ENCODE data around the gene SNW1.

SNW1 gene

DNA sequence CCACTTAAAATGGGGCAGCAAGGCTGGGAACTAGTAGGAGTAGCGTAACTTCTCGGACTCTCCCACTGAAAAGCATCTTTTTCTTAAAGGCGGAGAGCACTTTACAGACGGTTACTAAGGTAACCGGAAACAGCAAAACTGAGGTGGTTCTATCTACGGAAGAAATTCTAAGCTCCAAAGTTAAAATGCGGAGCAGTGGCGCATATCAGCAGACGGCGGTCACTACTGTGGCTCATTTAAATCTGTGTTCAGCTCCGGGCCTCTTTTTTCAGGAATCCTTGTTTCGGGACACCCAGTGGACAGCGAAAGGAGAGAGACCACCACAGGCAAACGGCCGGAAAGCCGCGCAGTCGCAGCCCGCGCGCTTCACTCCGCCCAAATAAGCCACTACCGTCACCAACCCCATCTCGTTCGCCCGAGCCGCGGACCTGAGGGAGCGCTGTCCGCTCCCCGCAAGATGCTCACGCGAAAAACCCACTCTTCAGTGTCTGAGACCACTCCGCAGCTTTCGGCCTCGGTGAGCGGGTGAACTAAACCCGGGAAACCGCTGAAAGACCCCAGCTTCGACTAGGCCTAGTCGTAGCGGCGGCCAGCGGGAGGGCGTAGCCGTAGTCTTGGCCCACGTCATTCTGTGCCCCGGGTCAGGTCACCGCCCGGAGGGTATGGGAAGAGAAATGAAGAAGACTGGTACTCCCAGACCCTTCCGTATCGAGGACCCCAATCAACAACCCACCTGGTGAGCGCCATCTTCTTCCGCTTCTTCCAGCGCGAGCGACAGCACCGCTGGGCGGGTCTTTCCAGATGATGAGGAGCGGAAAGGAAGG, at the start of gene SNW1:
TSS of gene SNW1 (minus strand) at position 776 of the 824 bp plus-strand sequence. CDS start at position 747, 29 bp downstream.
- H3K4me3 ChIP-seq (ENCODE audit: low read length) = peak within 1 kb of the TSS; percentile 98
- no peak for TF ChIP-seq CTCF (IDR thresholded peaks at IDR 0.05; ENCODE audit: insufficient read depth, low read depth, low read length, missing control alignments)
- DNase-seq (ENCODE audit: low read depth) = peak; percentile 93

- H3K4me3 ChIP-seq (ENCODE audit: low read length) = no peak overlapping the region
- no peak for TF ChIP-seq CTCF (IDR thresholded peaks at IDR 0.05; ENCODE audit: insufficient read depth, low read depth, low read length, missing control alignments)
- no peak for DNase-seq (ENCODE audit: low read depth)
Observed at GRCh38 chr14:77809011-77809410, 48.1 kb upstream of the SNW1 start.

DNA sequence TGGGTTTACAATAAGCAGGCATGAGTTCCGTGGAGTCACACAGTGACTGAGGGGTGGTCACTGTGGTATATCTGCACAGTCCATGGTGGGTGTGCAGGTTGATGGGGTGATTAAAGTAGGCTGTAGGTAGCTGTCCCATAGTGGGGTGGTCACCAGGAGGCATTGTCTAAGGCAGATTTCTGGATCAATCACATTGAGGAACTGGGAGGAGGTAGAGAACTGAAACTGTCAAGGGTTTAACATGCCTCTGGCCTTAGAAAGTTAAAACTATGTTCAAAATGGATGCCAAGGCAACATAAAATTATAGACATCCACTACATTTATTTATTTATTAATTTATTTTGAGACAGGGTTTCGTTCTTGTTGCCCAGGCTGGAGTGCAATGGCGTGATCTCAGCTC, 47.3 kb upstream of the SNW1 start:
- no peak for DNase-seq (ENCODE audit: low read depth)
- no peak overlapping the region for H3K4me3 ChIP-seq (ENCODE audit: low read length)
- TF ChIP-seq CTCF (IDR thresholded peaks at IDR 0.05; ENCODE audit: insufficient read depth, low read depth, low read length, missing control alignments) = no peak

- no peak for DNase-seq (ENCODE audit: low read depth)
- no peak overlapping the region for H3K4me3 ChIP-seq (ENCODE audit: low read length)
- TF ChIP-seq CTCF (IDR thresholded peaks at IDR 0.05; ENCODE audit: insufficient read depth, low read depth, low read length, missing control alignments) = no peak
Observed at GRCh38 chr14:77805706-77806105, 44.8 kb upstream of the SNW1 start.

DNA sequence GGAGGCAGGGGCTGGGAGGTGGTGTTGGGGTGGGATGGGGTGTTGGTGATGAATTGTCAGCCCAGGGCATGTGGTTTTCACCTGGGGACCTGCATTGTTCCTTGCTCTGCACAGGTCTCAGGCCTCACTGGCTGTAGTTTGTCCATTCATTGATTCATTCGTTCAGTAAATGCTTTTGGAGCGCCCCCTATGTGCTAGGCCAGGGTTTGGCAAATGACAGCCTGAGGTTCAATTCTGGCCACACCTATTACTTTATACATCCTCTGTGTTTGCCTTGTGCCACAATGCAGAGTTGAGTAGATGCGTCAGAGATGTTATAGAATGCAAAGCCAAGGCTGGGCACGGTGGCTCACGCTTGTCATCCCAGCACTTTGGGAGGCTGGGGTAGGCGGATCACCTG, 43.6 kb upstream of the SNW1 start:
- peak; percentile 37 for TF ChIP-seq CTCF (IDR thresholded peaks at IDR 0.05; ENCODE audit: insufficient read depth, low read depth, low read length, missing control alignments)
- no peak overlapping the region for H3K4me3 ChIP-seq (ENCODE audit: low read length)
- peak; percentile 59 for DNase-seq (ENCODE audit: low read depth)

- no peak for TF ChIP-seq CTCF (IDR thresholded peaks at IDR 0.05; ENCODE audit: insufficient read depth, low read depth, low read length, missing control alignments)
- DNase-seq (ENCODE audit: low read depth) = no peak
- H3K4me3 ChIP-seq (ENCODE audit: low read length) = peak overlapping the region; percentile 71
Observed at GRCh38 chr14:77800814-77801213, 39.9 kb upstream of the SNW1 start.
